HEK293T (cell line): ENCODE data around the gene FZD2.

ENCODE experiments used
- CTCF ChIA-PET: fragments of 350-600 bp; formaldehyde crosslinking; extraction: SDS; loops from one replicate; lab custom pipeline; 2021; ENCODE audit warnings: antibody characterized with exemption, inconsistent platforms; lab: Yijun Ruan, JAX
- POLR2A ChIA-PET: fragments of 350-600 bp; formaldehyde crosslinking; extraction: SDS; loops from one replicate; lab custom pipeline; 2020; ENCODE audit warnings: antibody characterized with exemption, inconsistent platforms; lab: Yijun Ruan, JAX
- DNase-seq: peaks from one replicate; pipeline ENCODE4 v3.0.0; 2012; ENCODE audit warnings: mixed read lengths; ENCODE audit errors: extremely low spot score
- ARNT ChIP-seq: fragments of 450-650 bp; IDR thresholded peaks from 2 replicates; pipeline ENCODE4 v1.6.1; 2017; ENCODE audit warnings: mild to moderate bottlenecking
- BHLHE40 ChIP-seq: fragments of 450-650 bp; IDR thresholded peaks from 2 replicates; pipeline ENCODE4 v1.6.1; 2016; ENCODE audit warnings: mild to moderate bottlenecking, moderate library complexity, borderline replicate concordance
- CTBP1 ChIP-seq: fragments of 450-650 bp; IDR thresholded peaks from 2 replicates; pipeline ENCODE4 v1.6.1; 2016; ENCODE audit warnings: borderline replicate concordance
- ELF4 ChIP-seq: fragments of 450-650 bp; IDR thresholded peaks from 2 replicates; pipeline ENCODE4 v1.6.1; 2017; ENCODE audit warnings: antibody characterized with exemption
- FOXA1 ChIP-seq: fragments of 450-650 bp; IDR thresholded peaks from 2 replicates; pipeline ENCODE4 v1.6.1; 2016; ENCODE audit warnings: mild to moderate bottlenecking
- FOXK2 ChIP-seq: fragments of 450-650 bp; IDR thresholded peaks from 2 replicates; pipeline ENCODE4 v1.6.1; 2016; ENCODE audit warnings: mild to moderate bottlenecking
- FOXM1 ChIP-seq: fragments of 450-650 bp; IDR thresholded peaks from 2 replicates; pipeline ENCODE4 v1.6.1; 2017; ENCODE audit warnings: mild to moderate bottlenecking, borderline replicate concordance
- HDGF ChIP-seq: fragments of 450-650 bp; IDR thresholded peaks from 2 replicates; pipeline ENCODE4 v1.6.1; 2017; ENCODE audit warnings: antibody characterized with exemption, borderline replicate concordance
- L3MBTL2 ChIP-seq: fragments of 450-650 bp; conservative IDR thresholded peaks from 2 replicates; pipeline ENCODE4 v1.6.1; 2016; ENCODE audit warnings: mild to moderate bottlenecking
- LEF1 ChIP-seq: fragments of 450-650 bp; IDR thresholded peaks from 2 replicates; pipeline ENCODE4 v1.6.1; 2017; ENCODE audit warnings: mild to moderate bottlenecking, borderline replicate concordance
- NFRKB ChIP-seq: fragments of 450-650 bp; IDR thresholded peaks from 2 replicates; pipeline ENCODE4 v1.6.1; 2016; ENCODE audit warnings: mild to moderate bottlenecking, moderate library complexity
- SP1 ChIP-seq: fragments of 450-650 bp; IDR thresholded peaks from 2 replicates; pipeline ENCODE4 v1.6.1; 2017
- SUZ12 ChIP-seq: fragments of 450-650 bp; IDR thresholded peaks from 2 replicates; pipeline ENCODE4 v1.6.1; 2016; ENCODE audit warnings: mild to moderate bottlenecking
- TARDBP ChIP-seq: fragments of 450-650 bp; IDR thresholded peaks from 2 replicates; pipeline ENCODE4 v1.6.1; 2016
- ZNF384 ChIP-seq: fragments of 450-650 bp; IDR thresholded peaks from 2 replicates; pipeline ENCODE4 v1.6.1; 2016
- TF ChIP-seq, protein P1 (sequence below): fragments of 450-650 bp; IDR thresholded peaks from 2 replicates; pipeline ENCODE4 v1.6.1; 2016

Gene FZD2

DNA sequence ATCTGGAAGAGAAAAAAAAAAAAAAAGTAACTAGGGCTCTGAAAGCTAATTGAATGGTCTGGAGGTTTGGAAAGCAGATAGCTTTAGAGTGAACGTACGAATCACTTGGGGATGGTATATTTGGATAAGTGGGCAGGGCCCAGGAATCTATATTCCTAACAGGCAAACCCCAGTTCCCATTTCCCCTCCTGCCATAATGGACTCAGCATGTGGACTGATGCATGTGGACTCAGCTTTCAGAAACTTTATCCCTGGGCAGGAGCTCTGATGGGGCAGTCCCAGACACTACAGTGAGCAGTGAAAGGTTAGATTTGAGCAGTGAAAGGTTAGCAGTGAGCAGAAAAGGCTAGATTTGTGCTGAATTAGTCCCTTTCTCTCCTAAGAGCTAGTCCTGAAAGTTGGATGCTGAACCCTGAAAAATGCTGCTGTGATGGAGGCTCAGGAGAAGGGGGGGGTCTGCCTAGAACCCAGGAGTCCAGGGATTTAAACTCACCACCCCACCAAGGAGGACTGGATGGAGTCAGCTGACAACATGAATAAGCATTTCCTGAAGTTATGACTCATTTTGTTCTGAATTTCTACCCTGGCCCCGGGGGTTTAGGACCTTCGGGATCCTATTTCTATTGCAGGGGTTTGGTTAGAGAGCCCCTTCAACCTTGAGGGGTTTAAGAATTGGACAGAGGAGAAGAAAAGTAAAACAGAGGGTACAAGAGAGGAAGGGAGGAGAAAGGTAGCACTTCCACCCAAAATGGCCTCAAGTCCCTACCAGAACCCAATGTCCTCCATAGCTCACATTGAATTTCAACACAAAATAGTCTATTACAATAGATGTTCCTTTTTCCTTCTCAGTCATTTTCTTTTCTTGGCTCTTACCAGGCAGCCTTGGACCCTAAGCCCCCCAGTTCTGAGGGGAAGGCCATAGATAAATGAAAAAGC is 10.3 kb upstream of the FZD2 start:
- DNase-seq: no peak
- TF ChIP-seq, protein P1, sequence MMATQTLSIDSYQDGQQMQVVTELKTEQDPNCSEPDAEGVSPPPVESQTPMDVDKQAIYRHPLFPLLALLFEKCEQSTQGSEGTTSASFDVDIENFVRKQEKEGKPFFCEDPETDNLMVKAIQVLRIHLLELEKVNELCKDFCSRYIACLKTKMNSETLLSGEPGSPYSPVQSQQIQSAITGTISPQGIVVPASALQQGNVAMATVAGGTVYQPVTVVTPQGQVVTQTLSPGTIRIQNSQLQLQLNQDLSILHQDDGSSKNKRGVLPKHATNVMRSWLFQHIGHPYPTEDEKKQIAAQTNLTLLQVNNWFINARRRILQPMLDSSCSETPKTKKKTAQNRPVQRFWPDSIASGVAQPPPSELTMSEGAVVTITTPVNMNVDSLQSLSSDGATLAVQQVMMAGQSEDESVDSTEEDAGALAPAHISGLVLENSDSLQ: no peak
- TF ChIP-seq ZNF384 (no peak), FOXA1 (no peak), CTBP1 (no peak), ELF4 (no peak), BHLHE40 (no peak), FOXK2 (no peak), ARNT (no peak), LEF1 (no peak), SP1 (no peak), FOXM1 (no peak), SUZ12 (no peak)
- ChIA-PET CTCF (interaction anchor here (0.6 to 3.3 kb wide), 2 partner anchors 14 to 20 kb away, joined by 9 to 13 read pairs; no protein-coding TSS in a partner anchor), POLR2A (interaction anchor here (0.8 to 1.5 kb wide), 3 partner anchors 10 to 162 kb away, joined by 3 to 7 read pairs (median 3); partner anchors contain the start of genes DBF4B and FZD2)

GRCh38 chr17:44547625-44548267 is 9.5 kb upstream of the FZD2 start:
- CTCF ChIA-PET: no interaction called here
- TF ChIP-seq ARNT (no peak), TARDBP (no peak), ZNF384 (no peak), FOXK2 (no peak), FOXM1 (no peak), ELF4 (no peak), SP1 (no peak), SUZ12 (no peak), LEF1 (no peak), FOXA1 (no peak), L3MBTL2 (no peak), NFRKB (no peak), HDGF (no peak), BHLHE40 (no peak)
- TF ChIP-seq, protein P1: no peak
- DNase-seq: no peak
- POLR2A ChIA-PET: no interaction called here

DNA sequence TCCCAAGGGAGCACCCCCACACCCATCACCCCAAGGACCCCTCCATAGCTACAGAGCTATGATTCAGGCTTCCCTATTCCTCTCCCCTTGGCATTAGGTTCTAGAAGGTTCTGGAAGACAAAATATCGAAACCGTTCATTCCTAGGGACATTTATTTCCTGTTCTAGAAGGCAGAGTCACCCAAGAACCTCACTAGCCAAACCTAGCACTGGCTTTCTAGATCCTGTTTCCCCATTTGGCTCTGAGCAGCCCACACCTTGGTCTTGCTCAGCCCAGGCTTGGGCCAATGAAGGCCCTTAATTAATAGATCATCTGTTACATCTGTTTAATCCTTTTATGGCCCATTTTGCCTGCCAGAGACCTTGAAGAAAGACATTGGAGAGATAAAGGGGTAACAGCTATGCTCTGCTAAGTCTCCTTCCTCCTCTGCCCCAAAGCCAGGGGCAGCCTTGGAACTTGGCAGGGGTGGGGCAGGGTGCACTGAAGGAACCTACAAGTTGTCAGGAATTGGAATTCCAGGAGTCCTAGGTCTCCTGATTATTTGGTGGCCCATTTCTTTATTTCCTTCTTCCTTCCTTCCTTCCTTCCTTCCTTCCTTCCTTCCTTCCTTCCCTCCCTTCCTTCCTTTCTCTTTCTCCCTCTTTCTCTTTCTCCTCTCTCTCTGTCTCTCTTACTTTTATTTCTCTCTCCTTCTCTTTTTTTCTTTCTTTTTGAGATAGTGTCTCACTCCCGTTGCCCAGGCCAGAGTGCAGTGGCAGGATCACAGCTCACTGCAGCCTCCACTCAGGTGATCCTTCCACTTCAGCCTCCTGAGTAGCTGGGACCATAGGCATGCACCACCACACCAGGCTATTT is 8.7 kb upstream of the FZD2 start:
- POLR2A ChIA-PET: no interaction called here
- TF ChIP-seq L3MBTL2 (no peak), HDGF (no peak), BHLHE40 (no peak), SUZ12 (no peak), LEF1 (no peak), FOXM1 (no peak), FOXK2 (no peak), ZNF384 (no peak), CTBP1 (no peak), SP1 (no peak), TARDBP (no peak), ELF4 (no peak), ARNT (no peak), FOXA1 (no peak), NFRKB (no peak)
- TF ChIP-seq, protein P1: no peak
- CTCF ChIA-PET: no interaction called here
- no peak for DNase-seq

DNA sequence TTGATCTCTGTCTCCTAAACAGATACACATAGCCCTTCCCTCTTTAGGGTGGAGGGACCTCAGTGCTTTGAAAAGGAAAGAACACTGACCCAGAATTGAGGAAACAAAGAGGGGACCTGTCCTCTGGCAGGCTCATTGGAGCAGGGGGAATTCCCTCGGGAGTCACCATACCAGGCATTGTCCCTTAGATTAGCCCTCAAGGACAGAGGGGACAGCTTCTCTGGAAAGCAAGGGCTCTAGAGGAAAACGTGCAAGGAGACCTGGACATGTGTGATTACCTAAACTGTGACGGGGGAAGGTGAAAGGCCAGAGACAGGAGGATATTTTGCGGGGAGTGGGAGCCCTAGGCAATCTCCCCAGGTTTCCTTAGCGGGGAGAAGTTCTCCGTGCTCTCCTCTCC is 7.6 kb upstream of the FZD2 start:
- no peak for DNase-seq
- TF ChIP-seq ELF4: no peak
- no peak for TF ChIP-seq BHLHE40
- no peak for TF ChIP-seq SUZ12
- TF ChIP-seq, protein P1: no peak
- no peak for TF ChIP-seq FOXA1
- TF ChIP-seq TARDBP: no peak
- TF ChIP-seq ARNT: no peak
- TF ChIP-seq NFRKB: no peak
- ChIA-PET POLR2A (no interaction called here), CTCF (no interaction called here)
